H9 (cell line): ENCODE results near the gene INPP5J. TPM values are rescaled to one million over a fixed set of nuclear protein-coding genes. Genes with fewer than 3 reads are reported as not detected.

Source experiments
- DNase-seq: peaks from one replicate; pipeline ENCODE4 v3.0.0-alpha.2; 2017
- H2AFZ ChIP-seq: one replicate; pipeline ENCODE4 v1.6.1; 2013; ENCODE audit warnings: mild to moderate bottlenecking, low read length, control low read depth, moderate library complexity
- H2AK5ac ChIP-seq: 2 replicates; pipeline ENCODE4 v1.6.1; 2013; ENCODE audit warnings: low read length, control low read depth, mixed read lengths; ENCODE audit not compliant: insufficient read length
- H2BK120ac ChIP-seq: one replicate; pipeline ENCODE4 v1.6.1; 2013; ENCODE audit warnings: low read depth, mild to moderate bottlenecking, low read length, control low read depth, inconsistent platforms; ENCODE audit not compliant: poor library complexity, severe bottlenecking
- H2BK12ac ChIP-seq: 2 replicates; pipeline ENCODE4 v1.6.1; 2013; ENCODE audit warnings: low read length, control low read depth, mixed read lengths, low read depth; ENCODE audit not compliant: insufficient read length
- H2BK15ac ChIP-seq: 2 replicates; pipeline ENCODE4 v1.6.1; 2013; ENCODE audit warnings: low read depth, low read length, control low read depth
- H2BK20ac ChIP-seq: one replicate; pipeline ENCODE4 v1.6.1; 2013; ENCODE audit warnings: low read depth, mild to moderate bottlenecking, low read length, control low read depth, inconsistent platforms; ENCODE audit not compliant: poor library complexity, severe bottlenecking
- H2BK5ac ChIP-seq: 2 replicates; pipeline ENCODE4 v1.6.1; 2013; ENCODE audit warnings: low read length, control low read depth, mixed read lengths; ENCODE audit not compliant: insufficient read length
- H3K14ac ChIP-seq: 2 replicates; pipeline ENCODE4 v1.6.1; 2013; ENCODE audit warnings: low read length, control low read depth; ENCODE audit not compliant: insufficient read depth
- H3K18ac ChIP-seq: 2 replicates; pipeline ENCODE4 v1.6.1; 2013; ENCODE audit warnings: low read depth, mild to moderate bottlenecking, mixed read lengths, low read length, control low read depth; ENCODE audit not compliant: insufficient read length
- H3K23ac ChIP-seq: 2 replicates; pipeline ENCODE4 v1.6.1; 2013; ENCODE audit warnings: low read length, control low read depth, mixed read lengths, low read depth; ENCODE audit not compliant: insufficient read length
- H3K23me2 ChIP-seq: 2 replicates; pipeline ENCODE4 v1.6.1; 2013; ENCODE audit warnings: low read depth, mild to moderate bottlenecking, mixed read lengths, low read length, control low read depth; ENCODE audit not compliant: insufficient read length, poor library complexity, severe bottlenecking
- H3K27ac ChIP-seq: 2 replicates; pipeline ENCODE4 v1.5.1; 2013; ENCODE audit warnings: low read length, control low read depth, mixed read lengths, low read depth; ENCODE audit not compliant: insufficient read length
- H3K27me3 ChIP-seq: 2 replicates; pipeline ENCODE4 v1.6.1; 2013; ENCODE audit warnings: low read length, control low read depth, inconsistent platforms; ENCODE audit not compliant: insufficient read depth
- H3K4ac ChIP-seq: 2 replicates; pipeline ENCODE4 v1.6.1; 2013; ENCODE audit warnings: low read depth, mild to moderate bottlenecking, control low read depth, inconsistent platforms, low read length, moderate library complexity
- H3K4me1 ChIP-seq: 2 replicates; pipeline ENCODE4 v1.6.1; 2013; ENCODE audit warnings: low read length, control low read depth, inconsistent platforms; ENCODE audit not compliant: insufficient read depth
- H3K4me2 ChIP-seq: 2 replicates; pipeline ENCODE4 v1.6.1; 2013; ENCODE audit warnings: low read length, control low read depth, mixed read lengths; ENCODE audit not compliant: insufficient read length, insufficient read depth
- H3K56ac ChIP-seq: 2 replicates; pipeline ENCODE4 v1.6.1; 2013; ENCODE audit warnings: low read depth, mild to moderate bottlenecking, mixed read lengths, low read length, control low read depth; ENCODE audit not compliant: insufficient read length
- H3K79me1 ChIP-seq: 2 replicates; pipeline ENCODE4 v1.6.1; 2013; ENCODE audit warnings: low read depth, mild to moderate bottlenecking, moderate library complexity, low read length, control low read depth, inconsistent platforms; ENCODE audit not compliant: insufficient read depth, poor library complexity, severe bottlenecking
- H3K79me2 ChIP-seq: 2 replicates; pipeline ENCODE4 v1.6.1; 2013; ENCODE audit warnings: low read length, control low read depth, inconsistent platforms; ENCODE audit not compliant: insufficient read depth
- H3K9ac ChIP-seq: 2 replicates; pipeline ENCODE4 v1.6.1; 2013; ENCODE audit warnings: low read length, control low read depth, mixed read lengths; ENCODE audit not compliant: insufficient read length; ENCODE audit errors: extremely low read depth
- H3K9me3 ChIP-seq: one replicate; pipeline ENCODE4 v1.6.1; 2013; ENCODE audit warnings: low read depth, low read length, inconsistent platforms; ENCODE audit not compliant: control insufficient read depth
- H3T11ph ChIP-seq: one replicate; pipeline ENCODE4 v1.6.1; 2013; ENCODE audit warnings: mild to moderate bottlenecking, low read length, control low read depth, inconsistent platforms
- H4K20me1 ChIP-seq: one replicate; pipeline ENCODE4 v1.6.1; 2013; ENCODE audit not compliant: control insufficient read depth, insufficient read length, insufficient read depth
- H4K5ac ChIP-seq: 2 replicates; pipeline ENCODE4 v1.6.1; 2013; ENCODE audit warnings: low read depth, mild to moderate bottlenecking, mixed read lengths, low read length, control low read depth; ENCODE audit not compliant: insufficient read length
- H4K8ac ChIP-seq: replicated peaks from 2 replicates; pipeline ENCODE4 v1.6.1; 2013; ENCODE audit warnings: low read length, control low read depth, mixed read lengths, low read depth; ENCODE audit not compliant: insufficient read length
- H4K91ac ChIP-seq: 2 replicates; pipeline ENCODE4 v1.6.1; 2013; ENCODE audit warnings: low read depth, mild to moderate bottlenecking, moderate library complexity, mixed read lengths, low read length, control low read depth; ENCODE audit not compliant: insufficient read length
- H3K27ac Mint-ChIP-seq, 3 experiments: 2 replicates in 2 of 3; 3 replicates in 1 of 3; pipeline ENCODE4 v1.8.0; 2020 to 2021; ENCODE audit warnings: mixed read lengths in 3 of 3, mild to moderate bottlenecking in 1 of 3, moderate library complexity in 1 of 3
- H3K27me3 Mint-ChIP-seq: 2 replicates; pipeline ENCODE4 v1.8.0; 2021; ENCODE audit warnings: low read depth, mild to moderate bottlenecking, moderate library complexity, mixed read lengths
- H3K36me3 Mint-ChIP-seq, 3 experiments: 2 replicates in 2 of 3; 3 replicates in 1 of 3; pipeline ENCODE4 v1.8.0; 2020 to 2021; ENCODE audit warnings: low read depth in 3 of 3, mixed read lengths in 3 of 3; ENCODE audit not compliant: insufficient read depth in 1 of 3
- H3K4me1 Mint-ChIP-seq, 2 experiments: 2 replicates each; pipeline ENCODE4 v1.8.0; 2020; ENCODE audit warnings: mixed read lengths in 2 of 2
- H3K4me3 Mint-ChIP-seq, 2 experiments: 2 replicates in 1 of 2; 3 replicates in 1 of 2; pipeline ENCODE4 v1.8.0; 2020 to 2021; ENCODE audit warnings: mild to moderate bottlenecking in 2 of 2, mixed read lengths in 2 of 2, moderate library complexity in 1 of 2
- H3K9me3 Mint-ChIP-seq, 2 experiments: 2 replicates in 1 of 2; 3 replicates in 1 of 2; pipeline ENCODE4 v1.8.0; 2020; ENCODE audit warnings: mild to moderate bottlenecking in 2 of 2, mixed read lengths in 2 of 2, moderate library complexity in 1 of 2
- CTCF ChIP-seq: fragments of 200-600 bp; sonication (generic); conservative IDR thresholded peaks from 3 replicates; pipeline ENCODE4 v1.8.0; 2021; ENCODE audit warnings: antibody characterized with exemption, mild to moderate bottlenecking
- WGBS: extraction: QIAGEN DNeasy Blood & Tissue Kit; methylation state at CpG from one replicate; pipeline ENCODE4 v1.1.7; 2013; ENCODE audit warnings: missing lambda C conversion rate, low lambda C conversion rate, mixed read lengths; ENCODE audit not compliant: insufficient read length; ENCODE audit errors: extremely low coverage; 5-methylcytosine and 5-hydroxymethylcytosine counted together
- total RNA-seq: library from RNA; stranded (reverse); gene quantifications from 2 replicates; pipeline ENCODE4 v1.2.1, GENCODE V29; 2021

Gene INPP5J
- total RNA-seq, 1 experiment from 2014 or later, result 4.9 TPM

- H2BK5ac ChIP-seq, result no peak overlapping the region
- H3K23ac ChIP-seq, result no peak overlapping the region
- H4K91ac ChIP-seq, result no peak overlapping the region
- Mint-ChIP-seq H3K9me3 (no peaks in the 10 kb centered on the region), H3K36me3 (peaks cover 26 to 31% (median 26%) of the 10 kb centered on the region in 3 experiments; a peak in 6 of 7 replicates), H3K27ac (no peak overlapping the region; a peak in 1 of 7 replicates), H3K4me1 (peaks cover 15 to 20% of the 10 kb centered on the region in 2 experiments), H3K27me3 (no peaks in the 10 kb centered on the region; the same call in 1 of the 2 replicates), H3K4me3 (peak overlapping the region in 1 of 2 experiments; percentile 98; a peak in 2 of 5 replicates)
- H4K20me1 ChIP-seq, result no peaks in the 10 kb centered on the region
- peaks cover 10% of the 10 kb centered on the region; the same call in 1 of the 2 replicates for H3K79me2 ChIP-seq
- TF ChIP-seq CTCF, result no peak
- no peak overlapping the region for H2BK120ac ChIP-seq
- H3K27me3 ChIP-seq, result no peaks in the 10 kb centered on the region
- no peak overlapping the region for H3K18ac ChIP-seq
- no peak overlapping the region for H2BK20ac ChIP-seq
- H3K4ac ChIP-seq, result no peak overlapping the region
- H3K9ac ChIP-seq, result no peak overlapping the region
- no peaks in the 10 kb centered on the region for H3K9me3 ChIP-seq
- peaks cover 9% of the 10 kb centered on the region for H3K79me1 ChIP-seq
- H3K27ac ChIP-seq, result no peak overlapping the region
- no peak overlapping the region for H3K56ac ChIP-seq
- H2AK5ac ChIP-seq, result no peak overlapping the region
- peak; percentile 19 for DNase-seq
- no peak overlapping the region for H2BK15ac ChIP-seq
- peak overlapping the region; percentile 89 for H3K4me2 ChIP-seq
- H2AFZ ChIP-seq, result no peak overlapping the region
- H3K23me2 ChIP-seq, result peaks cover 11% of the 10 kb centered on the region
- H4K8ac ChIP-seq, result no peak overlapping the region
- H4K5ac ChIP-seq, result no peak overlapping the region
- no peak overlapping the region for H2BK12ac ChIP-seq
- H3T11ph ChIP-seq, result no peak overlapping the region
- H3K4me1 ChIP-seq, result peaks cover 7% of the 10 kb centered on the region; the same call in 1 of the 2 replicates
- WGBS, result no CpG with 5 or more reads among the region's 10 CpGs
- no peak overlapping the region for H3K14ac ChIP-seq
These were observed 15.4 kb downstream of the INPP5J start for GRCh38 chr22:31138126-31138525.
